ENCODE data around the gene CABP1. TPM values are rescaled to one million over a fixed set of nuclear protein-coding genes. Genes with fewer than 3 reads are reported as not detected.

Gene CABP1
- total and polyA plus RNA-seq, 2 of the 13 experiments (the other 11 are each of a cell fraction or from before 2014, with no cell fraction given), result not detected

GRCh38 chr12:120640861-120641833 lies 721 bp downstream of the CABP1 start (continued):
- TF ChIP-seq CTCF (CRISPR knock-in tag; IDR thresholded peaks at IDR 0.05) (peak; percentile 28; the same call in 1 of the 2 replicates), ZNF292 (CRISPR knock-in tag; IDR thresholded peaks at IDR 0.05; ENCODE audit: borderline replicate concordance, low read depth) (no peak), ZNF317 (CRISPR knock-in tag; IDR thresholded peaks at IDR 0.05) (no peak), MEIS2 (CRISPR knock-in tag; IDR thresholded peaks at IDR 0.05) (no peak), ZNF362 (CRISPR knock-in tag; IDR thresholded peaks at IDR 0.05; ENCODE audit: borderline replicate concordance) (no peak), USF2 (IDR thresholded peaks at IDR 0.05; ENCODE audit: low read depth, low read length) (no peak), USF2 (CRISPR knock-in tag; IDR thresholded peaks at IDR 0.05; ENCODE audit: borderline replicate concordance) (no peak), PHB2 (IDR thresholded peaks at IDR 0.05; ENCODE audit: partially characterized antibody) (no peak), HNF4A (CRISPR knock-in tag; IDR thresholded peaks at IDR 0.05) (no peak), SRSF4 (IDR thresholded peaks at IDR 0.05; ENCODE audit: low read depth, low read length, poor library complexity, severe bottlenecking) (no peak), ZNF329 (CRISPR knock-in tag; IDR thresholded peaks at IDR 0.05; ENCODE audit: low read depth) (no peak), SIX4 (CRISPR knock-in tag; IDR thresholded peaks at IDR 0.05) (no peak), GATAD1 (CRISPR knock-in tag; IDR thresholded peaks at IDR 0.05) (no peak), TBL1XR1 (IDR thresholded peaks at IDR 0.05; ENCODE audit: borderline replicate concordance, low read length, partially characterized antibody) (no peak), XRCC5 (optimal IDR thresholded peaks at IDR 0.05; ENCODE audit: low read length) (peak; percentile 50), PPARG (CRISPR knock-in tag; conservative IDR thresholded peaks at IDR 0.05) (no peak), ATM (IDR thresholded peaks at IDR 0.05; ENCODE audit: borderline replicate concordance) (no peak), LCORL (IDR thresholded peaks at IDR 0.05) (no peak), LCORL (CRISPR knock-in tag; IDR thresholded peaks at IDR 0.05) (no peak), MXD3 (CRISPR knock-in tag; IDR thresholded peaks at IDR 0.05) (0 out of 2 replicates have a peak, but pooled peaks have one; percentile 60), YEATS4 (CRISPR knock-in tag; IDR thresholded peaks at IDR 0.05; ENCODE audit: borderline replicate concordance) (no peak), JDP2 (CRISPR knock-in tag; IDR thresholded peaks at IDR 0.05; ENCODE audit: borderline replicate concordance) (no peak), ZNF639 (CRISPR knock-in tag; conservative IDR thresholded peaks at IDR 0.05) (no peak), ZBTB1 (CRISPR knock-in tag; IDR thresholded peaks at IDR 0.05; ENCODE audit: borderline replicate concordance) (no peak)
